Inflammatory macrophage (primary cell): Measurements from ENCODE around the gene THAP10.

ENCODE experiments used
- DNase-seq, 2 donors: peaks; one replicate each; pipeline ENCODE4 v3.0.0-alpha.2; 2020 to 2022

The THAP10 gene

GRCh38 chr15:70853318-70853972 lies 38.8 kb downstream of the THAP10 start:
- no peak for DNase-seq

DNA sequence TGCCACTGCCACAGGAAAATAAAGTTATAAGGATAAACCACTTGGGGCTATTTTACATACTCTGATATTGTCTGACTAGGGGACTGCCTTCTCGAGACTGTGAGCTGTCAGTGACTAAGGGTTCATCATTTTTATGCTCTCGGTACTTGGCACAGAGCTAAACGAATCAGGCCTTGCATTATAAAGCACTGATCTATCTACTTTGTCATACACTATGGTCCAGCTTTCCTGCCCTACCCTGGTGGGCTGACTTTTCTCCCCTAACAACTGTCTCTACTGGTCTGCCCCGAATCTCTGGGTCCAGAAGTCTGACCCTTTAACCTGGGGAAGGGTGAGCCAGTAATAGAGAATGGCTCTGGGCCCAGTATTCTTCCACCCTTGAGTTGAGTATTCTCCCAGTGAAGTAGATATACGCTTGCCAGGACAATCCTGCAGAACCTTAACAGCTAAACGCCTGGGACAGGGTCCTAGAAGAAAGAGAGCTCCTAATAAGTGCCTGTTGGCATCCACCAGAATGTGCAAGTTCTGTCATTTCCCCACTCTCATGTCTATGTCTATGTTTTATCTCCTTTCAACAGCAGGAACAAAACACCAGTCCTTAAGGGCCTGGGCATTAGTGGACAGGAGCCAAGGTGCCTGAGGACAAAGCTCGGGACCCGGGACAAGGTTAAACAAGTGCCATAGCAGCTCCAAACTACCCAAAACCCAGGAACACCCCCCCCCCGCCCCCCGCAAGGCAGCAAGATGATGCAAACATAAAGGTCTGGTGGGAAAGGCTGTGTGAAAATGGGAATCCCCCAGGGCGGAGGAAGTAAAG lies 39.5 kb downstream of the THAP10 start:
- DNase-seq = no peak

DNA sequence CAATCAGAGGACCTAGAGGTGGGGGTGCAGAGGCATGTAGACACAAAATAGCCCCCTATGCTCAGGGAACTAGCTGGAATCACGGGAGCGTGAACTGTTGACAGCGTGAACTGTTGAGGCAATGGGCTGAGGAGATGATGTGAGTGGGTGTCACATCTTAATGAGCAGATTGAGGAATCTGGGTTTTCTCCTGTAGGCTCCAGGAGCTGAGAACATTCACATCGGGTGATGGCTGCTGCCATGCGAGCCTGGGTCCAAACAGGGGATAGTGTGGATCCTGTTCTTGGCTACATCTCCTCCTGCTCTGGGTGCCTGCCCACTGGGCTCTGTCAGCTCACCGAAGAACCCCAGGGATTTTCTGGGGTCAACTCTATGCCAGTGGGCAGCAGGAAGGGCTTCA lies 40.3 kb downstream of the THAP10 start:
- DNase-seq = no peak

GRCh38 chr15:70845602-70846360 lies 46.5 kb downstream of the THAP10 start:
- no peak for DNase-seq

DNA sequence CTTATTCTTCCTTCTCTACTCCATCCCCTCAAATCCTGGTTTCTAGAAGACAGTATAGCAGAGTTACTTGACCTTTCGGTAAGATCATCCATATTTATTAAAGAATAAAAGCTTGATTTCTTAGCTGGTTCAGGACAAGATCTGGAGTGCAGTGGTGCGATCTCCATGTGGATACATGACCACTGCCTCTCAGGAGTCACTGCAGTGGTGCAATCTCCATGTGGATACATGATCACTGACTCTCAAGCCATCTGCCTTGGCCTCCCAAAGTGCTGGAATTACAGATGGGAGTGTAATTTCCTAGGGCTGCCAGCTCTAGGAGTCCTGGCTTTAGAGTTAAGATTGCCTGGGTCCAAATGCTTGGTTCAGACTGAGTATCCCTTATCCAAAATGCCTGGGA lies 54.8 kb downstream of the THAP10 start:
- DNase-seq = no peak

- no peak for DNase-seq
Observed at GRCh38 chr15:70835841-70836240, 56.4 kb downstream of the THAP10 start.

GRCh38 chr15:70835415-70835814 lies 56.8 kb downstream of the THAP10 start:
- DNase-seq = no peak

- DNase-seq = no peak
Observed at GRCh38 chr15:70834999-70835398, 57.2 kb downstream of the THAP10 start.

- DNase-seq = no peak
Observed at GRCh38 chr15:70833861-70834765, 58.1 kb downstream of the THAP10 start.

DNA sequence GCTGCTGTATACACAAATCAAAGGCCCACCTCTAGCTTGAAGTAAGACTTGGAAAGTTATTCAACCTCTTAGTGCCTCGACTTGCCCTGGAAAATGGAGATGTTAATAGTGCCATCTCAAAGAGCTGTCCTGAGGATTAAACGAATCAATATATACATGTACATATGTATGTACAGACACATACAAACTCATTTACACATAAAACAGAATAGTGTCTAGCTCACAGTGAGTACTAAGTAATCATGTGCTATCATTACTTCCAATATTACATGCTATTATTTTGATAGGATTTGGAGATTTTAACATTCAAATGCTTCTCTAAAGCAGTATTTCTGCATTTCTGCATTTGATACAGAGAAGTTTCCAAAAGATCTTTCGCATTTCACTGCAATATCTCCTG lies 58.8 kb downstream of the THAP10 start:
- DNase-seq = no peak

GRCh38 chr15:70832176-70832575 lies 60.1 kb downstream of the THAP10 start:
- no peak for DNase-seq
